OCI-LY3 (cell line): Measurements from ENCODE around the gene MTIF3.
A peak's percentile ranks its signal among the peaks of the same experiment; 100 is the strongest.

Experiments used
- H2AFZ ChIP-seq: fragments of 200-600, 300-600 bp; shearing (Covaris generic); 2 replicates; pipeline ENCODE4 v1.6.0; 2014; ENCODE audit warnings: antibody characterized with exemption, low read depth, low read length
- H3K27ac ChIP-seq: fragments of 200-600, 300-600 bp; sonication (generic); 2 replicates; pipeline ENCODE4 v1.5.1; 2014; ENCODE audit warnings: mild to moderate bottlenecking, low read length, moderate library complexity, mixed read lengths
- H3K27me3 ChIP-seq: fragments of 200-600, 300-600 bp; sonication (generic); 2 replicates; pipeline ENCODE4 v1.6.1; 2014; ENCODE audit warnings: low read depth, low read length, mixed read lengths
- H3K36me3 ChIP-seq: fragments of 200-600, 300-600 bp; sonication (generic); replicated peaks from 2 replicates; pipeline ENCODE3; 2014; ENCODE audit warnings: low read depth, low read length, mixed read lengths
- H3K4me1 ChIP-seq: fragments of 300-600, 200-600 bp; sonication (generic); 2 replicates; pipeline ENCODE4 v1.6.1; 2014; ENCODE audit warnings: low read length, mixed read lengths
- H3K4me2 ChIP-seq: fragments of 200-600, 300-600 bp; sonication (generic); 2 replicates; pipeline ENCODE4 v1.6.1; 2014; ENCODE audit warnings: low read length, mixed read lengths
- H3K4me3 ChIP-seq: fragments of 300-600, 200-600 bp; sonication (generic); 2 replicates; pipeline ENCODE4 v1.5.1; 2014; ENCODE audit warnings: antibody characterized with exemption, mild to moderate bottlenecking, low read length, moderate library complexity
- H3K79me2 ChIP-seq: fragments of 300-600, 200-600 bp; shearing (Covaris generic); 2 replicates; pipeline ENCODE4 v1.6.1; 2014; ENCODE audit warnings: mild to moderate bottlenecking, low read length, mixed read lengths
- H3K9ac ChIP-seq: fragments of 300-600, 200-600 bp; shearing (Covaris generic); 2 replicates; pipeline ENCODE4 v1.6.0; 2014; ENCODE audit warnings: mild to moderate bottlenecking, low read length, moderate library complexity
- H3K9me3 ChIP-seq: fragments of 200-600, 300-600 bp; shearing (Covaris generic); 2 replicates; pipeline ENCODE4 v1.6.1; 2014; ENCODE audit warnings: low read length, mixed read lengths; ENCODE audit not compliant: insufficient read depth
- H4K20me1 ChIP-seq: fragments of 200-600, 300-600 bp; sonication (generic); 2 replicates; pipeline ENCODE4 v1.6.1; 2016; ENCODE audit warnings: low read length, mixed read lengths; ENCODE audit not compliant: insufficient read depth
- EZH2phosphoT487 ChIP-seq: fragments of 200-600 bp; shearing (Covaris generic); IDR thresholded peaks from 2 replicates; pipeline ENCODE4 v1.6.1; 2018; ENCODE audit warnings: antibody characterized with exemption, mixed run types, low read depth
- TF ChIP-seq, protein P1 (sequence below): fragments of 200-600, 300-600 bp; sonication (generic); IDR thresholded peaks from 2 replicates; pipeline ENCODE4 v1.5.1; 2014; ENCODE audit warnings: antibody characterized with exemption, low read length, low read depth

Gene MTIF3

DNA sequence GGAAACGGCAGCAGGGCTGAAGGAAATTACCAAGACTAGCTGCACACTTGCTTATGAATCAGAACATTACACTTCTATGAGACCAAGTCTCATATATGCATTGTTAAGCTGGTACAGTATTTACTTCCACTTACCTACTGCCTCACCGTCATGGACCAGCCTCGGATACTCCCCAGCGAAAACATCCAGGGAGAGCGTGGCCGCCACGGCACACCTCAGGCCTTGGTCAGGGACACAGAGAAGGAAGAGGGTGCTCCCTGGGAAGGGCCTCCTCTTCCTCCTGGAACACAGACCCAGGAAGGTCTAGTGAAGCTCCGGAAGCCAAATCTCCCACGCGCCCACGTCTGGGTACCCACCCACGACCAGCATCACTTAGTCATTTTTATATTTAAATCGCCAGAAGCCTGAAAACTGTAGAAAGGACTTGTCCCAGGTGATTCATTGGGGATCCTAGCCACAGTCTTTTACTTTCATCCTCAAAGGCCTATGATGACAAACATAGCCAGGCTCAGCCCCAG, 24.4 kb upstream of the MTIF3 start:
- Histone ChIP-seq H2AFZ (no peak overlapping the region), H3K4me1 (peaks cover 70% of the 10 kb centered on the region), H3K27ac (peak overlapping the region; percentile 95), H3K9me3 (no peaks in the 10 kb centered on the region), H3K4me2 (no peak overlapping the region), H3K79me2 (no peaks in the 10 kb centered on the region), H3K9ac (no peak overlapping the region; the same call in 1 of the 2 replicates), H3K36me3 (no peaks in the 10 kb centered on the region), H3K27me3 (no peaks in the 10 kb centered on the region), H4K20me1 (no peaks in the 10 kb centered on the region), H3K4me3 (no peak overlapping the region)
- TF ChIP-seq, protein P1, sequence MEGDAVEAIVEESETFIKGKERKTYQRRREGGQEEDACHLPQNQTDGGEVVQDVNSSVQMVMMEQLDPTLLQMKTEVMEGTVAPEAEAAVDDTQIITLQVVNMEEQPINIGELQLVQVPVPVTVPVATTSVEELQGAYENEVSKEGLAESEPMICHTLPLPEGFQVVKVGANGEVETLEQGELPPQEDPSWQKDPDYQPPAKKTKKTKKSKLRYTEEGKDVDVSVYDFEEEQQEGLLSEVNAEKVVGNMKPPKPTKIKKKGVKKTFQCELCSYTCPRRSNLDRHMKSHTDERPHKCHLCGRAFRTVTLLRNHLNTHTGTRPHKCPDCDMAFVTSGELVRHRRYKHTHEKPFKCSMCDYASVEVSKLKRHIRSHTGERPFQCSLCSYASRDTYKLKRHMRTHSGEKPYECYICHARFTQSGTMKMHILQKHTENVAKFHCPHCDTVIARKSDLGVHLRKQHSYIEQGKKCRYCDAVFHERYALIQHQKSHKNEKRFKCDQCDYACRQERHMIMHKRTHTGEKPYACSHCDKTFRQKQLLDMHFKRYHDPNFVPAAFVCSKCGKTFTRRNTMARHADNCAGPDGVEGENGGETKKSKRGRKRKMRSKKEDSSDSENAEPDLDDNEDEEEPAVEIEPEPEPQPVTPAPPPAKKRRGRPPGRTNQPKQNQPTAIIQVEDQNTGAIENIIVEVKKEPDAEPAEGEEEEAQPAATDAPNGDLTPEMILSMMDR: no peak
- no peak for TF ChIP-seq EZH2phosphoT487

- peaks cover 10% of the 10 kb centered on the region for H3K36me3 ChIP-seq
- no peaks in the 10 kb centered on the region for H3K79me2 ChIP-seq
- peaks cover 51% of the 10 kb centered on the region for H3K4me1 ChIP-seq
- peaks cover 11% of the 10 kb centered on the region; the same call in 1 of the 2 replicates for H3K9me3 ChIP-seq
- H2AFZ ChIP-seq: peak overlapping the region; percentile 43; the same call in 1 of the 2 replicates
- H4K20me1 ChIP-seq: no peaks in the 10 kb centered on the region
- TF ChIP-seq, protein P1: no peak
- no peak for TF ChIP-seq EZH2phosphoT487
- H3K27me3 ChIP-seq: no peaks in the 10 kb centered on the region
- H3K9ac ChIP-seq: no peak overlapping the region
- no peak overlapping the region for H3K4me2 ChIP-seq
- no peak overlapping the region for H3K4me3 ChIP-seq
- H3K27ac ChIP-seq: no peak overlapping the region
Observed at GRCh38 chr13:27472941-27473340, 22.6 kb upstream of the MTIF3 start.

DNA sequence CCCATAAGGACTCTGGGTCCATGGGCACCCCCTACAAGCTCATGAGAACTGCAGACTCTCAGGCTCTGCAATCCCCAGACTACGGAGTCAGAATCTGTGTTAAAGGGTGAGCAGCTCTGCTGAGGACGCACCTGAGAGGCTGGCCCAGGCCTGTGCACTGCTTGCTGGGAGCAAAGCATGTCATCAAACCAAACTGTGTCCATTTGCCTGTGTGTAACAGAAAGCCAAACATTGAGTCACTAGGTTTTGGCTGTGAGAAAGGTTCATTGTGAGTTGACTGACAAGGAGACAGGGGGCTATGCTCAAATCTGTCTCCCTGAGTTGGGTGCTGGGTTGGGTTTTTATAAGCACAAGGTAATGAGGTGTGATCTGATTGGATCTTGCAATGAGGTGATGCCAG, 22.1 kb upstream of the MTIF3 start:
- Histone ChIP-seq H3K4me3 (no peak overlapping the region), H3K36me3 (peaks cover 10% of the 10 kb centered on the region), H3K79me2 (no peaks in the 10 kb centered on the region), H4K20me1 (no peaks in the 10 kb centered on the region), H3K27ac (no peak overlapping the region), H3K27me3 (no peaks in the 10 kb centered on the region), H3K9ac (no peak overlapping the region), H3K4me1 (peaks cover 46% of the 10 kb centered on the region), H3K4me2 (no peak overlapping the region), H2AFZ (peak overlapping the region; percentile 43; the same call in 1 of the 2 replicates), H3K9me3 (peaks cover 11% of the 10 kb centered on the region; the same call in 1 of the 2 replicates)
- no peak for TF ChIP-seq EZH2phosphoT487
- TF ChIP-seq, protein P1: no peak

- no peaks in the 10 kb centered on the region for H3K27me3 ChIP-seq
- H3K27ac ChIP-seq: no peak overlapping the region
- peaks cover 11% of the 10 kb centered on the region; the same call in 1 of the 2 replicates for H3K9me3 ChIP-seq
- H3K9ac ChIP-seq: no peak overlapping the region
- no peak overlapping the region for H2AFZ ChIP-seq
- H4K20me1 ChIP-seq: no peaks in the 10 kb centered on the region
- H3K4me1 ChIP-seq: peaks cover 26% of the 10 kb centered on the region
- no peak overlapping the region for H3K4me2 ChIP-seq
- H3K79me2 ChIP-seq: no peaks in the 10 kb centered on the region
- peaks cover 10% of the 10 kb centered on the region for H3K36me3 ChIP-seq
- no peak overlapping the region for H3K4me3 ChIP-seq
- TF ChIP-seq, protein P1: no peak
- TF ChIP-seq EZH2phosphoT487: no peak
Observed at GRCh38 chr13:27470075-27470820, 19.9 kb upstream of the MTIF3 start.
